Jurkat, Clone E6-1 (cell line): ENCODE data around the gene PLD3.
A peak's percentile ranks its signal among the peaks of the same experiment; 100 is the strongest.

ENCODE experiments used
- DNase-seq: peaks from one replicate; pipeline ENCODE4 v3.0.0-alpha.2; 2011; ENCODE audit warnings: low read depth, low spot score
- H3K4me3 ChIP-seq: 2 replicates; pipeline ENCODE4 v1.5.1; 2011; ENCODE audit warnings: mild to moderate bottlenecking, low read length, control low read depth, moderate library complexity

The PLD3 gene

DNA sequence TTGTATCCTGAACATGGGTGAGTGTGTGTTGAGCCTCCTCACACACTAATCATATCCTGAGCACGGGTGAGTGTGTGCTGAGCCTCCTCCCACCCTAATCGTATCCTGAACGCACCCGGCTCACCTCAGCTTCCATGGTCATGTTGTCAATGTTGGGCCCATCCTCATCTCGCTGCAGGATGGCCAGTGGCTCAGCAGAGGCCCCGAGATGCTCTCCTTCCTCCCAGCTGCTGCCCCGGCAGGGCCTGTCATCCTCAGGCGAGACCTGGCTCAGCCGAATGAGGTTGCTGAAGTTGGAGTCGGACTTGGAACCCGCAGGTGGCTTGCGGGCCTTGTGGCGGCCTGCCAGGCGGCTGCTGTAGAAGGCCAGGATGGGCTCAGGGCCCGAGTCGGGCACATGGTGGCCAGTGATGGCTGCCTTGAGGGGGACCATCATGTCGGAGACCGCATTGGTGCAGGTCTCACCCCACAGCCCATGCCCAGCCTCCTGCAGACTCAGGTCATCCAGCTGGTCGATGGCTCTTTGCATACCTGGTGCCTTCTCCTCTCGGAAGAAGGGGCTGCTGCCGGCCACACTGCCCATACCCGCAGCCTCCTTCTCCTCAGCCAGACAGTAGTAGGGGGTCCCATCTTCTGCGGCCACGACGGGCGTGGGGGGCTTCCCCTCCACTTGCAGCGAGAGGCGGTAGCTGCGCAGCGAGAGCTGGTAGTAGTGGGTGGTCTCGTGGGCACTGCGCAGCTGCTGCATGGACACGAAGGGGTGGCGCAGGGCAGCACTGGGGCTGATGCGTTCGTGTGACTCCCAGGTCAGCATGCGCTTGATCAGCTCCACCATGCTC is 31.9 kb downstream of the PLD3 start:
- no peak for DNase-seq

DNA sequence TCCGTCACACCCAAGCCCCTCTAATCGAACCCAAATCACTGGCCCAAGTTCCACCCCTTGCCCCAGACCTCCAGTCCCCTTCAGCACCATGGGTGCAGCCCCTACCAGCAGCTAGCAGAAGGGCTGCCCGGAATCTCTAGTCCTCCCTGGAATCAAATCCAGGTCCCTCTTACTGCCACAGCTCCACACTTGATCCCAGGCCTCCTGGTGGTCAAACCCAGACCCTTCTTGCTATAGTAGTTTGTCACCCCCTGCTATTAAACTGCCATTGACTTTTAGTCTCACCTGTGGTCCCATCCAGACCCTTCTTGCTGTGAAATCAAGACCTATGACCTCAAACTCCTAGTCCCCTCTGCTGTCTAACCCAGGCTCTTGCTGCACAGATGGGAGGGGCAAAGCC is 32.8 kb downstream of the PLD3 start:
- no peak overlapping the region for H3K4me3 ChIP-seq
- no peak for DNase-seq

More for the DNA sequence above, 31.9 kb downstream of the PLD3 start:
- H3K4me3 ChIP-seq: no peak overlapping the region

DNA sequence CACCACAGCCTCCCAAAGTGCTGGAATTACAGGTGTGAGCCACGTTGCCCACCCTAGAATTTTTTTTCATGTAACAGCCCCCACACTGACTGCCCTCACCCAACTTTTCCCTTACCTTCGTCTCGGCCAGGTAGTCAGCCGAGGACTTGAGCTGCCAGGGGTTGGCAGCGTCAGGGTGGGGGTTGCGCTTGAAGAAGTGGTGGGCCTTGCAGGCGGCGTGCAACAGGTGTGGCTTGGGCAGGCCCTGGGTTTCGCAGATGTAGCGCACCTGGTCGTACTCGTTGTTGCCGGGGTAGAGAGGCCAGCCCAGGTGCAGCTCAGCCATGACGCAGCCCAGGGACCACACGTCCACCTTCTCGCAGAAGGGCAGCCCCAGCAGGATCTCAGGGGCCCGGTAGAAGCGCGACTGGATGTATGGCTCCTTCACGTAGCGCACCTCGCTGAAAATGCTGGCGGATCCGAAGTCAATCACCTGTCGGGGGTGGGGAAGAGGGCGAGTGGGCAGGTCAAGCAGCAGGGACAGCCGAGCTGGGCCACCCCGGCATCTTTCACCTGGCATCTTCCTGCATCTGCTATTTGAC is 35.3 kb downstream of the PLD3 start:
- DNase-seq: no peak
- no peak overlapping the region for H3K4me3 ChIP-seq

DNA sequence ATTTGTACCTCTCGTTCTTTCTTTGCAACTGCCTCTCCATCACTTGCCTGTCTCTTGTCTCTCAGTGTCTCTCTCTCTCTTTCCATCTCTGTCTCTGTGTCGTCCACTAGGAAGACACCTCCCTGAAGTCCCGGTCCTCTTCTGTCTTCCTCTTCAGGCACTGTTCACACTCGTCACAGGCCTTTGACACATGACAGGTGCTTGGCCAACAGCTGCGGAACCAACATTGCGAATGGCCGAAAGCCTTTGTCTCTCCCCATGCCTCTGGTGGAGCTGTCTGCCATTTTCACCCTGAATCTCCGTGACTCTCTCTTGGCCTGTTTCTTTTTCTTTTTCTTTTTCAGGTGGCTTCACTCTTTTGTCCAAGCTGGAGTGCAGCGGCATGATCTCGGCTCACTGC is 38.7 kb downstream of the PLD3 start:
- H3K4me3 ChIP-seq: no peak overlapping the region
- DNase-seq: no peak

DNA sequence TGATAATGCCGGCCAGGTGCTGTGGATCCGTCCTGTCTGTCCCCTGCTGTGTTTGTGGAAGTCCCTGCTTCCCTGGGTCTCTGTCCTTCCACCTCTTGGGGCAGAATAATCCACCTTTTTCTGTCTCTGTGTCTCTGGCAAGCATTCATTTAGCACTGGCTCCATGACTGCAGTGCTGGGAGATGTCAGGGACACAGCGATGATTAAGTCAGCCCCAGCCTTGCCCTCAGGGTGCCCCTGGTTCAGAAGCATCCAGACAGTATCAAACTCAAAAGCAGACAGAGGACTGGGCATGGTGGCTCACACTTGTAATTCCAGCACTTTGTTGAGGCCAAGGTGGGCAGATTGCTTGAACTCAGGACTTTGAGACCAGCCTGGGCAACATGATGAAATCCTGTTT is 40.0 kb downstream of the PLD3 start:
- DNase-seq: no peak
- no peak overlapping the region for H3K4me3 ChIP-seq

DNA sequence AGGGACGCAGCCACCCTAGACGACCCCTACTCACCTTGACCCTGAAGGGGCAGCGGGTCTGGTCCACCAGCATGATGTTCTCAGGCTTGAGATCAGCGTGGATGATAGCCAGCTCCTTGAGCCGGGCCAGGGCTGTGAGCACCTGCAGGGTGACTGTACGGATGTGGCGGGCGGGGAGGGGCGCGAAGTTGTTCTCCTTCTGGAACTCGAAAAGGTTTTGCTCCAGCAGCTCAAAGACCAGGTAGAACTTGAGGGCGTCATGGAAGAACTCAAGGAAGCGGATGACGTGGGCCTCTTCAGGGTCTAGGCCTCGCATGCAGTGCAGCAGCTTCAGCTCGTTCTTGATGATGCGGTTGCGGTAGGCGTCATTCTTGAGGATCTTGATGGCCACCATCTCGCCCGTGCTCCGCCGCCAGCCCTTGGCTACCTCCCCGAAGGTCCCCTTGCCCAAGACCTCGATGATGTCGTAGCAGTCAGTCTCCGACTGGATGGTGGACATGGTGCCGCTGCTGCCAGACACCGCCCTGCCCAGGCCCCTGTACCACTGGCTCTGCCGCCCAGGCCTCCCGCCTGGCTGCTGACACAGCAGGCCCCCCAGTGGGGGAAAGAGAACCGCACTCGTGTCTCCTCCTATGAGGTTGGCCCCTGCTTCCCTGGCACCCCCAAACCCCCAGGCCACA is 41.0 kb downstream of the PLD3 start:
- DNase-seq: no peak
- no peak overlapping the region for H3K4me3 ChIP-seq

DNA sequence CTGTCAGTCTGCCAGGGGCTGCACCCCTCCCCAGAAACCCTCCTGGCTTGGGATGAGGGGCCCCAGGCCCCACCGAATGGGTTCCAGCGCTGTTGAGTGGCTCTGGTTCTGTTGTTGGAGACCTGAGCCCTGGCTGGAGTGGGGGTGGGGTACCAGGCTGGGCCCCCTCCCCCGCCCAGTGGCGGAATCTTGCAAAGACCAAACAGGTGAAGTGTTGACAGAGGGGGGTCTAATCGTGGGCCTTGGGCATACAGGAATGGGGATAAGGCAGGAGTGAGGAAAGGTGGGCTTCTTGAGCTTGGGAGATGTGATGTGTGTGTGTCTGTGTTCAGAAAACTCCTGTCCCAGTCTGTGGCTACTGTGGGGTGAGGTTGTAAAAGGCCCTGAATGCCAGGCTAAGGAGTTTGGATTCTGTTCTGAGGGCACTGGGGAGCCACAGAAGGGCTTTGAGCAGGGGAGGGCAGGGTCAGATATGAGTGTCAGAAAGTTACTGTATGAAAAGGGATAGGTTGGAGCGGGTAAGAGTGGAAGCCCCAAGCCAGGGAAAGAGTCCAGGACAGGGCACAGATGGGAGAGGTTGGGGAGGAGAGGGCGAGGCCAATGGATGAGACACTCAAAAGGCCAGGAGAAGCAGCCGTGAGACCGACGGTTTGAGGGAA is 41.7 kb downstream of the PLD3 start, which contains the start of gene HIPK4:
Gene HIPK4, minus strand, starts transcription at position 98 of the 659 bp plus-strand sequence. CDS start 279 bp downstream, outside the sequence.
- H3K4me3 ChIP-seq: no peak within 1 kb of the TSS
- DNase-seq: no peak

DNA sequence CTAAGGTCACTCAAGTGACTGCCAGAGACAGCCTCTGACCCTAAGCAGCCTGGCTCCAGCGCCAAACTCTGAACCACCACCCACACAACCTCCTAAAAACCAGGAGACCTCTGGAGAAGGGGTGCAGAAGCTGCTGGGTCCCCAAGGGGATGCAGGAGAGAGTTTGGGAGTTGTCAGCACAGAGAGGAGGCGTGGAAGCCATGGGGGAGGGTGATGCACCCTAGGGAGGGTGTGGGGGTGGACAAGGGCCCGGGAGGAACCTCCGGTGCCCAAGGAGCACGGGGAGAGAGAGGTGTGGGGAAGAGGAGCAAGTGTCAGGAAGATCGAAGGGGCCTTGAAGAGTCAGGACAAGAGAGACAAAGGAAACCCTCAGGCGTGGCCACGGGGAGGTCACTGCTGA is 43.6 kb downstream of the PLD3 start:
- no peak overlapping the region for H3K4me3 ChIP-seq
- no peak for DNase-seq

DNA sequence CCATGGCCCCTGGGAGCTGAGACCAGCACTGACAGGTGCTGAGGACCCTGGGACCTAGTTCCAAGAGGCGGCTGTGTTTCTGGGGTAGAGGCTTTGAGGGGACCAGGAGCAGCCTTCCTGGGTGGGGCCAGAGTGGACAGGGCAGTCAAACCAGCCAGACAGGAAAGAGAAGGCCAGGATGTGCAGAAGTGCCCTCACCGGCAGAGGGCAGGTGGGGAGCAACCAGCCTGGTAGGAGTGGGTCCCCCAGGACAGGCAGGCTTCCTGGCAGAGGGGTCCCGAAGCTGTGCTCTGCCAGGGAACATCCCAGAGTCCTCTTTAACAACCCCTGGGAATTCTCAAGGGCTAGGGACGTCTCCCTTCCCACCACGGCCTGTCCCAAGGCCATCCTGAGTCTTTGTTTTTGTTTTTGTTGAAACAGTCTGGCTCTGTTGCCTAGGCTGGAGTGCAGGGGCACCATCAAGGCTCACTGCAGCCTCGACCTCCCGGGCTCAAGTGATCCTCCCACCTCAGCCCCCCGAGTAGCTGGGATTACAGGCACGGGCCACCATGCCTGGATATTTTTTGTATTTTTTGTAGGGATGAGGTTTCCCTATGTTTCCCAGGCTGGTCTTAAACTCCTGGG is 44.5 kb downstream of the PLD3 start:
- no peak for DNase-seq
- H3K4me3 ChIP-seq: no peak overlapping the region

DNA sequence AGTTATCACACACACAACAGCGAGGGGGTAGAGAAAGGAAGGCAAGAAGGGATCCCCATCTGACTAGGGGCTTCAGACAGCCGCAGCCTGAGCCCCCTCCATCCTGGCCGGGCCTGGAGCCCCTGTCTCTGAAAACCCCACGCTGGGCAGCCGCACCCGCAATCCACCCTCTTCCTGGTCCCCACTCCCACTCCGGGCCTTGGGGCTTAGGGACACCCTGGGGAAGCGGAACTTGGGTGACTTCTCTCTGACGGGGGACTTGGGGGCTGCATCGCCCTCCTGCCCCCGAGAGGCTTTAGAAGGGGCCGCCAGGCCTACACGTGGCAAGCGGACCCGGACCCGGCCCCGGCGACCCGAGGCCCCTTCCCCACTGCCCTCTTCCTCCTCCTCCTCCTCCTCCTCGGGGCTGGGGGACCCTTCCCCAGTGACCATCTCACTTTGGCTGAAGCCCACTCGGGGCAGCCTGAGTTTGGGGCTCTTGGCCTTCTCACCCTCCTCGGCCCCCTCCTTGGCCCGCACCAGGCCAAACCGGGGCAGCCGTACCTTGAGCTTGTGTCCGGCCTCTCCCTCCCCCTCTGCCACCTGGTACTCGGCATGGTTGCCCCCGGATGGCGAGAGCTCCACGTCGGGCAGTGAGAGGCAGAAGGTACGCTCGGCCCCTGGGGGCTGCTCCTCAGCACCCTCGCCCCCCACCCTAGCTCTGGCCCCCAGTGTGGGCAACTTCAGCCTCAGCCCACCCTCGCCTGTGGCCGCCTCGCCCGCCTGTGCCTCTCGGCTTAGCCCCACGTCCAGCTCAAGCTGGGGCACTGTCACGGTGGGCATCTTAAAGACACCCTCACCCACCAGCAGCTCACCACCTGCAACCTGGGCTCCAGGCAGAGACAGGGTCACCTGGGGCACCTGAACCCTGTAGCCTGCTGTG is 45.7 kb downstream of the PLD3 start:
- DNase-seq: no peak
- no peak overlapping the region for H3K4me3 ChIP-seq

DNA sequence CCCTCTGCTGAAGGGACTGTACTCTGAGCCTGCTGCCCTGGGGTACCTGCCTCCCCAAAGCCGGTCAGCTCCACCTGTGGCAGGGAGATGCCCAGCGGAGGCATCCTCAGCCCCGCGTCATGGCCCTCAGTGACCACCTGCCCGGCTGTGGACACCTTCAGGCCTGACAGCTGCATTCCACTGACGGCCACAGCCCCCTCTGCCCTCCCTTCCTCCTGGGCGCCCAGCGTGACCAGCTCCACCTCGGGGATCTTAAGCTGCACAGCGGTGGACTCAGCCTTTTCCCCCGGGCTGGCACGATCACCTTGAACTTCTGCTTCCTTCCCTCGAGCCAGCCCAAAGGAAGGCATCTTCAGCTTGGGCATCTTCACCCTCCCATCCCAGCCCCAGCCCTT is 46.3 kb downstream of the PLD3 start:
- DNase-seq: no peak
- no peak overlapping the region for H3K4me3 ChIP-seq

DNA sequence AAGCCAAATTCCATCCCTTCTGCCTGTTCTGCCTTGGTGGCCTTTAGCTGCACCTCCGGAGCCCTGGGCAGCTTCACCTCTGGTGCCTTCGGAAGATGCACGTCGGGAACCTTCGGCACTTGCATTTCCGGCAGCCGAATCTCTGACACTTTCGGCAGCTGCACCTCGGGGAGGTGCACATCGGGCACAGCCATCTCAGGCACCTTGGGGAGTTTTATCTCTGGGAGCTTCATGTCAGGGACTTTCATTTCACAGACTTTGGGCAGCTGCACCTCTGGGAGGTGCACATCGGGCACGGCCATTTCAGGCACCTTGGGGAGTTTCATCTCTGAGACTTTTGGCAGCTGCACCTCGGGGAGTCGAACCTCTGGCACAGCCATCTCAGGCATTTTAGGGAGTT is 47.5 kb downstream of the PLD3 start:
- H3K4me3 ChIP-seq: no peak overlapping the region
- DNase-seq: no peak

DNA sequence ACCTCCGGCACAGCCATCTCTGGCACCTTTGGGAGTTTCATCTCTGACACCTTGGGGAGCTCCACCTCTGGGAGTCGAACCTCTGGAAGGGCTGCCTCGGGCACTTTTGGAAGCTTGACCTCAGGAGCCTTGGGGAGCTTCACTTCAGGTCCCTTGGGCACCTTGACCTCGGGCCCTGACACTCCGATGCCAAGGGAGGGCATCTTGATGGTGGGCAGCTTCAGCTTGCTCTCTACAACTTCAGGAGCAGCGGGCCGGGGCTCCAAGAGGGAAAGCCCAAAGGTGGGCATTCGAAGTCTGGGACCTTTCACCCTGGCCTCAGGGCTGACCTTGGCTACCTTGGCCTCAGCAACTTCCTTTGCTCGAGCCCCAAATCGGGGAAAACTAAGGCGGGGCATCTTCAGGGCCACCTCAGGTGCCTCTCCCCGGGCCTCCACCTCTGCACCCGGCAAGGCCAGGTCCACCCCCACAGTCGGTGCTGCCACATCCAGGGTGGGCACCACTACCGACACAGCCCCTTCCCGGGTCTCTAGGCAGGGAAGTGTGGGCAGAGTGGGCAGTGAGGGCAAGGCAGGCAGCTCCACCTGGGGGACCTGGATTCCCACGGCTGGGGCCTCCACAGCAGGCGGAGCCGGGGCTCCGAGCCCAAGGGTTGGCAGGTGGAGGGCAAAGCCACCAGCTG is 48.5 kb downstream of the PLD3 start:
- DNase-seq: no peak
- H3K4me3 ChIP-seq: no peak overlapping the region

DNA sequence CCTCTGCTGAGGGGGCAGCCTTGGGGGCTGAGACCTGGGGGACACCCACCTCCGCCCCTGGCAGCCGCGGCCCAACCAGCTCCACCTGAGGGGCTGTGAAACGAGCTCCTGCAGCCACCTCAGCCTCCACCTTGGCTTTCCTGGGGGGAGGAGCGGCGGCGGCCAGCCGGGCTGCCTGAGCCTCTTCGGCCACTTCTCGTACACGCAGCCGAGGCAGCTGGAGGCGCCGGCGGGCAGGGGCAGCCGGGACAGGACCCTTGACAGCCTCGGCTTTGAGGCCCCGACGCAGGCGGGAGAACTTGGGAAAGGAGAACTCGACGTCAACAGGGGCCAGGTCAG is 49.0 kb downstream of the PLD3 start:
- H3K4me3 ChIP-seq: no peak overlapping the region
- DNase-seq: no peak

DNA sequence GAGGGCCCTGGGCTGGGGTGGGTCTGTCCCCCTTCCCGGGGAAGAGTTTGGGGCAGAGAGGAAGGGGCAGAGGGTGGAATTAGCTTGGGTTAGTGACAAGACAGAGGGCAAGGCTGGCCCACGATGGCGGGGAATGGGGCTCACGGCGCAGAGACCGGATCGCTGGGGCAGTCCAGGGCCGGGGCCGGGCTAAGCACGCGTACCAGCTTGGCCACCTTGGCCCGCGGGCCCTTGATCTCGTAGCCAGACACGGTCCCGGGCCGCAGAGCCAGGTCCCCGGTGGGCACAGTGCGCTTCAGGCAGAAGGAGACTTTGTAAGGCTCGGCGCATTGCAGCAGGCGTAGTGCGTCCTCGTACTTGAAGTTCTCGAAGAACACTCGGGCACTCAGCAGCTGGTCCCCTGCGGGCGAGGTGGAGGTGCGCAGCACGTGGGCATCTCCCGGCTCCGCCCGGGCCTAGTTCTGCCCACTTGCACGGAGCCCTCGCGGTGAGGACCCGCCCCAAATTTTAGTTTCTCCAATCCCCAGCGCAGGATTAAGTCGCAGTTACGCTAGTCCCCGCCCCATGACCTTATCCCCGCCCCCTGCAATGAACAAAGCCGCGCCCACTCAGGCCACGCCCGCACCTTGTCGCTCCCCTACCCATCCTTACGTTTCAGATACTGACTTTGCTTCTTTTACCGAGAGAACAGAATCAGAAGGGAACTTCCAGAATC is 50.1 kb downstream of the PLD3 start:
- DNase-seq: no peak
- no peak overlapping the region for H3K4me3 ChIP-seq

DNA sequence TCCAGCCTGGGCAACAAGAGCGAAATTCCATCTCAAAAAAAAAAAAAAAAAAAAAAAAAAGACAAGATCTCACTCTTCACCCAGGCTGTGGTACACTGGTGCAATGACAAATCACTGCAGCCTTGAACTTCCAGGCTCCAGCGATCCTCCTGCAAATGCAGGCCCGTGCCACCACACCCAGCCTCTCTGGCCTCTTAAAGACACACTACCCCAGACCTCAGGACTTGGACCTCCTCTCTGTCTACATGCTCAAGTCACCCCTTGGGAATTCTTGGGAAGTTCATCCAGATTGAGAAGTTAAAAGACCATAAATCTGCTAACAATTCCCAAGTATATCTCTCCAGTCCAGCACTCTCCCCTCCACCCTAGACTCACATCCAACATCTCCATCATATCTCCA is 52.1 kb downstream of the PLD3 start:
- no peak for DNase-seq
- no peak overlapping the region for H3K4me3 ChIP-seq

DNA sequence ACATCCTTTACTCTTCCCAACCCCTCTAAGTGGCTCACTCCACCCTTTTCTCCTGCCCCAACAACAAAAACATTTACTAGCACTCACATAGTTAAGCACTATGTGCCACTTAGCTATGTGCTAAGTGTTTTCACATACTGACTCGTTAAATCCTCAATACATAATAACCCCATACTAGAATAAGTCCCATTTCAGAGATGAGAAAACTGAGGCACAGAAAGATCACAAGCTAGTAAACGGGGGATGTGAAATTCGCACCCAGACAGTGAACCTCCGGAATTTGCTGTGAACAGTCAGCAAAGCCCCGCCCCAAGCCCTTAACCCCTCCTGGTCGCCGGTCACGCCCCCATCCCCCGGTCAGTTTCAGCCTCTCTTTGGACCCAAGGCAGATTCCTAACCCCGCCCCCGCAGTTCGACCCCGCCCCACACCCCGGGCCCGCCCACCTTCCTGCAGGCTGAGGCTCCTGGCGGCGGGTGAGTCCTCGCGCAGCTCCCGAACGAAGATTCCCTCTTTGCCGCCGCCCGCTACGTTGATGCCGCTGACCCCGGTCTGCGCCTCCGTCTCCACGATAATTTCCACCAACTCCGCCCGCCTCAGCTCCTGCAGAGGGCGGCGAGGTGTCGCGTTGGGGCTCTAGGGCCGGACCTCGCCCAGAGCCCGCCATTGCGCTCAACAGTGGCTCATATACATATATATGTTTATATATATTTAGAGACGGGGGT is 54.9 kb downstream of the PLD3 start:
- H3K4me3 ChIP-seq: peak overlapping the region; percentile 64
- peak; percentile 53 for DNase-seq
